ENCODE data around the gene IL11RA. TPM values are rescaled to one million over a fixed set of nuclear protein-coding genes. Genes with fewer than 3 reads are reported as not detected.
A peak's percentile ranks its signal among the peaks of the same experiment; 100 is the strongest.
"Not testable (repeated sequence)": the region's sequence is repeated elsewhere in the genome, so short reads cannot be mapped to it uniquely, and the experiment has no call there.

The IL11RA gene
- total and polyA plus RNA-seq, 2 donors (not counting 3 experiments of a cell fraction or from before 2014, with no cell fraction given) = 15.3 to 18.6 TPM

- Histone ChIP-seq H3K4me2 (ENCODE audit: insufficient read depth, low read length) (peak overlapping the region; percentile 64), H3K9me1 (replicated peaks; ENCODE audit: control insufficient read depth, extremely low read depth, insufficient read depth, low read length) (no peaks in the 10 kb centered on the region), H4K20me1 (replicated peaks; ENCODE audit: control insufficient read depth, extremely low read depth, insufficient read depth, low read length) (no peaks in the 10 kb centered on the region), H3K36me3 (ENCODE audit: control insufficient read depth in 2 of 2, extremely low read depth in 1 of 2, insufficient read depth in 2 of 2, low read length in 2 of 2) (peaks cover 0 to 2% of the 10 kb centered on the region in 2 experiments), H3K9ac (replicated peaks; ENCODE audit: extremely low read depth, insufficient read depth, low read length) (peak overlapping the region; percentile 53), H3K27ac (ENCODE audit: insufficient read depth, low read depth, low read length) (peak overlapping the region; percentile 33), H3K9me3 (replicated peaks; ENCODE audit: control insufficient read depth, insufficient read depth, low read length) (no peaks in the 10 kb centered on the region), H3K27me3 (ENCODE audit: control insufficient read depth in 2 of 2, insufficient read depth in 2 of 2, low read length in 2 of 2) (no peaks in the 10 kb centered on the region), H3K79me2 (ENCODE audit: control insufficient read depth, insufficient read depth, low read length) (peaks cover 19% of the 10 kb centered on the region), H3K4me1 (ENCODE audit: control insufficient read depth, extremely low read depth, insufficient read depth, low read length) (peaks cover 16% of the 10 kb centered on the region), H2AFZ (ENCODE audit: low read depth, low read length) (peak overlapping the region; percentile 86), H3K4me3 (replicated peaks in 1 of 3; ENCODE audit: insufficient read depth in 1 of 3, low read depth in 1 of 3, low read length in 3 of 3) (peak overlapping the region; percentile 10 to 63 (median 47))
- ChIA-PET CTCF (interaction anchor here (1.1 to 2.7 kb wide), 9 partner anchors 8 to 235 kb away, joined by 3 to 18 read pairs (median 8); partner anchors contain the start of genes DCTN3, GALT and RPP25L), POLR2A (interaction anchor here (1.2 to 1.3 kb wide), 2 partner anchors 9 to 27 kb away, joined by 3 to 7 read pairs; partner anchors contain the start of gene GALT)
- TSS peak; percentile 47 for BruUV-seq (replicated peaks)
- DNase-seq (ENCODE audit: low read depth, low spot score) (no peak), FAIRE-seq (no peak)
- dilution Hi-C loops (cut with MboI; ENCODE audit: extremely low pct_ligation_motif_present, low sequenced_read_pairs) (no loop called here), intact Hi-C loops (cut with micrococcal nuclease) (no loop called here)
- no peak for TF ChIP-seq GATA2 (IDR thresholded peaks at IDR 0.05; ENCODE audit: insufficient read depth, insufficient read length, low read depth, low read length)
- TF ChIP-seq JUN (IDR thresholded peaks at IDR 0.05; ENCODE audit: borderline replicate concordance, insufficient read depth, insufficient read length, low read depth) = no peak
- TF ChIP-seq FOS (IDR thresholded peaks at IDR 0.05; ENCODE audit: borderline replicate concordance, insufficient read depth, low read length) = no peak
- no peak for TF ChIP-seq POLR2AphosphoS5 (IDR thresholded peaks at IDR 0.05; ENCODE audit: insufficient read depth, low read depth, low read length)
- TF ChIP-seq EZH2 (IDR thresholded peaks at IDR 0.05; ENCODE audit: borderline replicate concordance, low read depth, low read length, severe bottlenecking) = no peak
- no peak for TF ChIP-seq MAX (IDR thresholded peaks at IDR 0.05; ENCODE audit: insufficient read depth, insufficient read length)
- TF ChIP-seq MYC (IDR thresholded peaks at IDR 0.05; ENCODE audit: low read depth, low read length) = no peak
- TF ChIP-seq POLR2A (IDR thresholded peaks at IDR 0.05; ENCODE audit: low read depth, low read length) = no peak
- TF ChIP-seq CTCF (IDR thresholded peaks at IDR 0.05; ENCODE audit: extremely low read depth in 1 of 2, insufficient read depth in 1 of 2, low read depth in 1 of 2, low read length in 2 of 2) = no peak
Observed at GRCh38 chr9:34638138-34638445, 13.9 kb upstream of the IL11RA start.

- intact Hi-C loops (cut with micrococcal nuclease); H3K9ac ChIP-seq (replicated peaks; ENCODE audit: extremely low read depth, insufficient read depth, low read length); H3K4me2 ChIP-seq (ENCODE audit: insufficient read depth, low read length); POLR2A ChIA-PET; H3K27me3 ChIP-seq (ENCODE audit: control insufficient read depth in 2 of 2, insufficient read depth in 2 of 2, low read length in 2 of 2); H3K9me1 ChIP-seq (replicated peaks; ENCODE audit: control insufficient read depth, extremely low read depth, insufficient read depth, low read length); H2AFZ ChIP-seq (ENCODE audit: low read depth, low read length); FAIRE-seq; DNase-seq (ENCODE audit: low read depth, low spot score); BruUV-seq (replicated peaks); H3K27ac ChIP-seq (ENCODE audit: insufficient read depth, low read depth, low read length); H4K20me1 ChIP-seq (replicated peaks; ENCODE audit: control insufficient read depth, extremely low read depth, insufficient read depth, low read length); H3K4me3 ChIP-seq (replicated peaks in 1 of 3; ENCODE audit: insufficient read depth in 1 of 3, low read depth in 1 of 3, low read length in 3 of 3); dilution Hi-C loops (cut with MboI; ENCODE audit: extremely low pct_ligation_motif_present, low sequenced_read_pairs); H3K9me3 ChIP-seq (replicated peaks; ENCODE audit: control insufficient read depth, insufficient read depth, low read length); H3K36me3 ChIP-seq (ENCODE audit: control insufficient read depth in 2 of 2, extremely low read depth in 1 of 2, insufficient read depth in 2 of 2, low read length in 2 of 2): not testable (repeated sequence)
- CTCF ChIA-PET = interaction anchor here (0.9 kb wide), 1 partner anchor 63 kb away, joined by 3 read pairs; no protein-coding TSS in a partner anchor
- H3K4me1 ChIP-seq (ENCODE audit: control insufficient read depth, extremely low read depth, insufficient read depth, low read length) = peaks cover 16% of the 10 kb centered on the region
- peaks cover 19% of the 10 kb centered on the region for H3K79me2 ChIP-seq (ENCODE audit: control insufficient read depth, insufficient read depth, low read length)
Observed at GRCh38 chr9:34639322-34639721, 12.7 kb upstream of the IL11RA start.
